NCI-H446 treated with DMSO at 0.1 percent for 48 hours (cell line): ENCODE data around the gene LAMB4.

Source experiments
- DNase-seq: peaks from one replicate; lab custom pipeline; 2025; lab: John Stamatoyannopoulos, UW

LAMB4 gene

DNA sequence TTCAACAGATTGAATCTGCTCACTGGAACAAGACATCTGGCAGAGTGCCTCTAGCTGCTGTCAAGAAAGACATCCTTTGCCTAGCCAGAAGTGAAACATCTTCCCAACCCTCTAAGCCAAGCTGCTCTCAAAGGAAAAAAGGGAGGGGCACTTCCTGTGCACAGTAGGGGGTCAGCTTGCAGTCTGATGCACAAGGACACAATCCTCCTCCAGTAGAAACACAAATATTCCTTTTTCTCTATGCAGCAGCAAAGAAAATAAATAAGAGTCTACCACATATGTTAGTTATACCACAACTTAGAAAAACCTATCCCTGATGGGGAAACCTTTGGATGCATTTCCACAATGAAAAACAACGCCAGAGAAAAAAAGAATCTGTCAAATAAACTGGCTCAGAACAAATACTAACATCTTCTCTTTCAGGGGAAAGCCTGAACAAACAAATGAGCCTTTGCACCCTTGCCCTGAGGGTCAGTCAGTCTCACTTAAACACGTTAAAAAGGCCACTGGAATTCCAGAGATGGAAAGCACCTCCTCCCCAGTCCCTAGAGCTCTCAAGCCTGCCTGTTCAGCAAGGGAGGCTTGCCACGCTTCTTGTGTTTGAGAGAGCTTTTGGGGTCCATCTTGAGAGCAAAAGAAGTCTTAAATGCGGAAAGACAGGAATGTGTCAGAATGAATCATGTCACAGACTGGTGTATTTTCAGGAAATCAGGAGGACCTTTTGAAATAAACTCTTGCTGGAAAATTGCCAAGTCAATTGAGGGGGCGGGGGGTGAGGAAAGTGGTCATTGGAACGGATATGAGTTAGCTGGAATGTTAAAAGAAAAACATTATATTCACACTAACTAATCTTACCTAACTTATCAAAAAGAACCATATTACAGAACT lies 134.7 kb downstream of the LAMB4 start:
- DNase-seq: peak; percentile 54

DNA sequence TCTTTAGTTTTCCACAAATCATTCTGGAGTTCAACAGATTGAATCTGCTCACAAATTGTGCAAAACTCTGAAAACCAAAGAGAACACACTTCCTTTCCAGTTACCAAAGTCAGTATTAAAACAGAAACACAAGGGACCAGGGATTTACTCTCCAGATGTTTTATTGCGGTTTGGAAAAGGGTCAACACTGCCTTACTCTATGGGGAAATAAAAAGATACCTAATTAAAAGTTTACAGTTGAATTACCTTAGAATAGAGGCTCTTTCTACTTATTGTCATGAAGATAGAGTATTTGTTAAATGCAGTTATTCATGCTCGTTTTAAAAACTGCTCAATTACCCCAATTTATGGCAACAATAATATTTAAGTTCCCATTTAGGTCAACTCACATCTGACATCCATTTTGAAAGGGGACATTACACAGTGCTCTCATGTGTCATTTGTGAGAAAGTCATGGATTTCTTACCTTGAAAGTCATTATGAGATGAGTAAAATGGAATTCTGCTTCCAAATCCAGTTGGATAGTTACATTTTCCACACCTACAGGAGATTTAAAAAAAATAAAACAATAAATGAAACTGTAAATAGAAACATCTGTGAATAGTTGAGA lies 135.6 kb downstream of the LAMB4 start:
- DNase-seq: no peak

DNA sequence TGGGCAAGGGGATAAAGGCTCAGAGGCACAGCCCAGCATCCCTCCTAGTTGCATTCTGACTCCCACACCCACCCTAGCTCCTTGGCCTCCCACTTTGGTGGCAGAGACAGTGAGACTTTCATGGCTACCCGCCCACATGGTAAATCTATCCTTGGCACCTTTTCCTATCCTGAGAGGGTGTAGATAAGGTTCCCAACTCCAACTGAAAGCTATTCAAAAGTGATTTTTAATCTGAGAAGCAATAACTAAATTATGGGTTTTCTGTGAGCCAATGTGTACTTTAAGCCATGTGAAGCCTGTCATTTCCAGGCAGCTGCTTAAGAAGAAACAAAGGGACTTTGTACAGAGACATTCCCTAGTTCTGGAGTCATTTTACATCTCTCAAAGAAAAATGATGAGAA lies 136.3 kb downstream of the LAMB4 start:
- DNase-seq: no peak

DNA sequence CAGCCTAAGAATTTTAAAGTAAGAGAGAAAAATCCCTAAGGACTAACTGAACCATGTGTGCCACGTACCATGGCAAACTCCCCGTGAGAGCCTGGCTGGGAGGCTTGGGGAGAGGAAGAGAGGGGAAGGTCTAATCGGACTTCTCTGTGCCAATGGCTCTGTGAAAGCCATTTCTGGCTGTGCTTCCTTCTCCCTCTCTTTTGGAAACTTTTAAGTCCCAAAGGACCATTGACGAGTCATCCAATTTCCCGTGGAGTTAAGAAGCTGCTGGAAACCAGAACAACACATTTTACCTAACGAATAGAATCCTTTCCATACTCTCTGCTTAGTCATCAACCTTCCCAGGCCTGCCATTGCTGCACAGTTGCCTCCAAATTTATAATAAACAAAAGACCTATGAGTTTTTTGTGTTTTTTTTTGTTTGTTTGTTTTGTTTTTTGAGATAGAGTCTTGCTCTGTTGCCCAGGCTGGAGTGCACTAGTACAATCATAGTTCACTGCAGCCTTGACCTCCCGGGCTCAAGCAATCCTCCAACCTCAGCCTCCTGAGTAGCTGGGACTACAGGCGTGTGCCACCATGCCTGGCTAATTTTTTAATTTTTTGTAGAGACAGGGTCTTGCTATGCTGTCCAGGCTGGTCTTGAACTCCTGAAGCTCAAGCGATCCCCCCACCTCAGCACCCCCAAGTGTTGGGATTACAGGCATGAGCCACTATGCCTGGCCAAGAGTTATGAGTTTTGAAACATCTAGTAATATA lies 140.4 kb downstream of the LAMB4 start:
- DNase-seq: no peak

DNA sequence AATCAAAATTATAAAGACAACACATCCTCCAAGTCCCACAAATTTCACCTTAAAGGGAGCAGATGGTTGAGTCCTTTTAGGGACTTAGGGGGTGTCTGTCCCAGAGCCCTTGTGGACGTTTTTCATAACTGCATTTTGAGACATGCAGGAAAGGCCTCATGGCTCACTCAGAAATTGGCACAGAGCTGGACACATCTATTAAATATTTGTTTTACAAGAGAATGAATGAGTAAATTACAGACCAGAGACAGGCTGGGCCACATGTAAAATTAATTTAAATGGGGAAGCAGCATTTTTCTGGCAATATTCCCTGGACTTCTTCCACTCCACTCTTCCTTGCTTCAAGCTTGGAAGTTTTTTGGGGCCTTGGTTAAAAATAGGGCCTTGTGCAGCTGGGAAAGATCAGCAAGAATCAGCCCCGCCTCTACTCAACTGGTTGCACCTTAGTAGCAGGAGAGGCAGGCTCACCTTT lies 147.2 kb downstream of the LAMB4 start:
- DNase-seq: peak; percentile 72

DNA sequence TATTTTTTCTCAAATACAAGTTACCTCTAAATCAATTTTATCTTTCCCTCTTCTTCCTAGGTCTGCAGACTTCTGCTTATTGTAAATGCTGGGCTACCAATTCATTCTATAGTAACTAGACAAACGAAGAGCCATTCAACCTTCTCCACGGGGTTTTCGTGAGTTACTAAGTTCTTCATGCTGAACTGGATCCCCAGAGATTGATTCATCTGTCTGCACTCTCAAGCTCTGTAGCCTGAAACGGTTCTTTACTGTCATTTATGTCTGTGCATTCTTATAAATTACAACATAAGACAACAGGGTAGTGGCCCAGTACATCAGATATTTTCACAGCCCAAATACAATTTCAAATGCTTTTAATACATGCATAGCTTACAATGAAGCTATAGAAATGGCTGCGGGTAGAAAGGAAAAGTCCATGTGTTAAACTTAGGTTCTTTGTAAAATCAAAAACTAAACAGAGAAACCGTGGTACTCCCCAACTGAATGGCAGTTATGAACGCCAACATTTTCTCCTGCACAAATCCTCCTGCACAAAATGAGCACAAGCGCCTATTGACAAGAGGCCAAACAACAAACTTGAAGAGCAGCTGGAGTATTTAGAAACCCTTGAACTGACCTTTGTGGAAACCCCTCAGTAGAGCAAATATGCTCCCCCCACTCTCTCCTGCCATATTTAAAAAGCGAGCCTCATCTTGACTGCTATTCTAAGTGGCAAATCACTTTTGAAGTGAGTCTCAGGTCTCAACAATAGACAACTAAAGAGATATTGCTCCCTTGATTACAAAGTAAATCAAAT lies 147.9 kb downstream of the LAMB4 start:
- no peak for DNase-seq

DNA sequence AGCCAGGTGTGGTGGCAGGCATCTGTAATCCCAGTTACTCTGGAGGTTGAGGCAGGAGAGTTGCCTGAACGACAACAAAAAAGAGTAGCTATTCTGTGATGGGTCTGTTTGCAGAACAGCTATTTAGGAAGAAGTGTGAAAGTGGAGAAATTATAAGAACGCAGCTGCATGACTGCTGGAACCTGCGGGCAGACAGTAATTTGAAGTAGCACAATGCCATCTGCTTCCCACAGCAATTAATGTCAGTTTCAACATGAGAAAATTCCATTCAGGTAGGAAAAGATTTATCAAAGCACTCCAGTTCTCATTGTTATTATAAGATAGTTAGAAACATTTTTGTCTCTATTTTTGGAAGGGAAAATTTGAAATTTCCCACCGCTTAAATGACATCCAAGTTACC lies 148.7 kb downstream of the LAMB4 start:
- no peak for DNase-seq

DNA sequence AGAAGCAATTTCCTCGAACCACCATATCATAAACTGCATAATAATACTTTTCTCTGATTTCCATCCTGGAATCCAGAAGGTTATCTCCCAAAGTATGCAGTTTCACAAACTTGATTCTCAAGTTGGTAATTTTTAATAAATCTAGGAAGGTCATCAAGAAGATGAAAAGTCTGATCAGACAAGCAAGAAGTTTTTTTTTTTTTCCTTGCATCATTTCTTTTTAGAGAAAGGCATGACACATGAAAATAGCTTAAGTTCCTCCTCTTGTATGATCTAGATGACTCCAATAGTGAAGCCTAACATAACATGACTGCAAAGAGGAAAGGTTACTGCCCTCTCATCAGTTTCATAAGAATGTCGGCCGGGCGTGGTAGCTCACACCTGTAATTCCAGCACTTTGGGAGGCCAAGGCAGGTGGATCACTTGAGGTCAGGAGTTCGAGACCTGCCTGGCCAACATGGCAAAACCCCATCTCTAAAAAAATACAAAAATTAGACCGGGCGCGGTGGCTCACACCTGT lies 149.4 kb downstream of the LAMB4 start:
- no peak for DNase-seq

DNA sequence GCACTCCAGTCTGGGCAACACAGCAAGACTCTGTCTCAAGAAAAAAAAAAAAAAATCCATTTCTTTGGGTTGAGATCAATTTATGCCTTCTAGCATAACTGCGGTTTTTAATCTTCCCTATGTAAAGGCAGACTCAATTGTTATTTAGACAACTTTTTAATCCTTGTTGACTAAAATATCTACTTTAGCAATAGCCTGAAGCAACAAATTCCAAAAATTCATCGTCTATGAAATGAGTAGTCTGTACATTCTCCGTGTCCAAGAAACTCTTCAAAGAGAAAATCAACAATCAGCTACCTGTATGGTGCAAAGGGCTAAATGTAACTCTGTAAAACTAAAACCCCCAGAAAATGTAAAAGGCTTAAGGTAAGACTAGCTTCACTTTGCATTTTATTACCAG lies 150.0 kb downstream of the LAMB4 start:
- DNase-seq: no peak

DNA sequence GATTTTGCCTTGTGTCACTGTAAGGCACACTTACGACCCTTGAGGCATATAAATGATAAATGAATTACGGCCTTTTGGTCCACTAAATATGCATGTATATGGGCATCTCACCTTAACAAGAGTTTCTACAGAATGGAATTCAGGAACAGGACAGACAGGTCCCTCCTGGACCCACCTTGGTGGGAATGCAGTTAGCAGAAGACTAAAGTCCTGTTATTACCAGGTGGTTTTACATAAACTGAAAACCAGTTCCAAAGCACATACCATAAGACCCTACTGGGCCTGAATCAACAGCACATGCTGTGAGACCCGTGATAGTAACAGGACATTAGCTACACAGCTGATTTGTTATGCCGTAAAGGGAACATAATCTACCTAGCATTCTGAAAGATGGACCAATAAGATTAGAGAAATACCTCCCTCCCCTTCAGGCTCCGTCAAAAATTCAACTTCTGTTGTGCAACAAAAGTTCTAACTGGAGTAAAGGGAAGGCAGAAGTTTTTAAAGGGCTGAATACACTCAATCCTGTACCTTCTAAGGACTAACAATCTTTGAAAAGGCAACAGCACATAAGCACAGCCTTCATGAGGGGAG lies 151.2 kb downstream of the LAMB4 start:
- no peak for DNase-seq

DNA sequence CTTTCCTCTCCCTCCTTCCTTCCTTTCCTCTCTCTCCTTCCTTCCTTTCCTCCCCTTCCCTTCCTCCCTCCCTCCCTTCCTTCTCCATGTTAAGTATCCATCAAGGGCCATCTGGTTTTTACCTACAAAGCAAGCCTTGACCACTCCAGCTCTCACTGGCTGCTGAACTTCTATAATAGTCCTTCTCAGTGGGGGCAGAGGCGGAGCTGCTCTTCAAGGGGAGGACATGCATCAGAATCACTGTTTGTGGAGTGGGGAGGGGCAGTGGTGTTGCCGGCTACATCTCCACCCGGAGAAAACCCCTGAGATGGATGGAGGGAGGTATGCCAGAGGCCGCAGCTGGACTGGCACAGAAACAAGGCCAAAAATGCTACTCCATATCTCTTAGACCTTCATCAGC lies 153.1 kb downstream of the LAMB4 start:
- no peak for DNase-seq

DNA sequence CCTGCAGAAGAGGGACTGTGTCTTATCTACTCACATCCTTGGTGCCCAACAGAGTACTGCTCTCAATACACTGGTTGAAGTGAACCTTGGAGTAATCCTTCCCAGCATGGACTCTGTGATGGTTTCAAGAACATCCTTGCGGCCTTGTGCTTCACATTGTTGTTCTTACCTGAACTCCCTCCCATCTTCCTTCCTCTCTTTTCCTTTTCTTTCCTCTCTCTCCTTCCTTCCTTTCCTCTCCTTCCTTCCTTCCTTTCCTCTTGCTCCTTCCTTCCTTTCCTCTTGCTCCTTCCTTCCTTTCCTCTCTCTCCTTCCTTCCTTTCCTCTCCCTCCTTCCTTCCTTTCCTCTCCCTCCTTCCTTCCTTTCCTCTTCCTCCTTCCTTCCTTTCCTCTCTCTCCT lies 153.5 kb downstream of the LAMB4 start:
- no peak for DNase-seq

DNA sequence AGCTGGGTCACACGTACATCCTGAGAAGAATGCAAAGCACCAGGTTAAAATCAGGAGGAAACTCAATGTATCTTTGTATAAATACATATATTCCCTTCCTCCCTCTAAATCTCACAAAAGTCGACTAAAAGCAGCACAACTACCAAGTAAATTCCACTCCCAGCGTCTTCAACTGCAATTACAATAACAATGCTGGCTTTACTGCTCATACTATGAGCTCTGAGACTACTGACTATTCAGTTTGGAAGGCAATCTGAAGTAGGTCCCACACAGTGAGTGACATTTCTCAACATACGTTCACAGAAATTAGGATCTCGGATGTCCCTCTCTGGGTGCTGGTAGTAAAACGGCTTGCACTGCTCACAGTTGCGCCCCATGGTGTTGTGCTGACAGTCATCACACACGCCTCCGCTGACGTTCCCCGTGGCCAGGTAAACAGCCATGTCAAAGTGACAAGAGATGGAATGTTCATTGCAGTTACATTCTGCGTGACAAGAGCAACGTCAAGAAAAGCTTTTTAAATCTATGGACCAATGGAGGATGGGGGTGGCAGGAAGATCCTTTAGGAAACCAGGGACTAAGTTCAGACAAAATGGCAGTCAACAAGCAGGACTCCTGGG lies 154.7 kb downstream of the LAMB4 start:
- DNase-seq: no peak

DNA sequence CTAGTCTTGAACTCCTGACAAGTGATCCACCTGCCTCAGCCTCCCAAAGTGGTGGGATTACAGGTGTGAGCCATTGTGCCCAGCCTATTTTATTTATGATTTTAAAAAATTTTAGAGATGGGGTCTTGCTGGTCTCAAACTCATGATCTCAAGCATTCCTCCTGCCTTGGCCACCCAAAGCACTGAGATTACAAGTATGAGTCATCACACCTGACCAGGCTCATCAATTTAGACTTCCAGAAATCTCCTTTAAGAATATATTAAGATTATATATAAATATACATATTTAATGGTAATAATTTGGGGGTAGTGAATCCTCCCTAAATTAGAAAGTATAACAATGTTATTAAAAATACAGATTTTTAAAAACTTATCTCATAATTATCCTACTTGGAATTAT lies 156.3 kb downstream of the LAMB4 start:
- no peak for DNase-seq
